ENCODE results near the gene CAMK2D.

Gene CAMK2D

DNA sequence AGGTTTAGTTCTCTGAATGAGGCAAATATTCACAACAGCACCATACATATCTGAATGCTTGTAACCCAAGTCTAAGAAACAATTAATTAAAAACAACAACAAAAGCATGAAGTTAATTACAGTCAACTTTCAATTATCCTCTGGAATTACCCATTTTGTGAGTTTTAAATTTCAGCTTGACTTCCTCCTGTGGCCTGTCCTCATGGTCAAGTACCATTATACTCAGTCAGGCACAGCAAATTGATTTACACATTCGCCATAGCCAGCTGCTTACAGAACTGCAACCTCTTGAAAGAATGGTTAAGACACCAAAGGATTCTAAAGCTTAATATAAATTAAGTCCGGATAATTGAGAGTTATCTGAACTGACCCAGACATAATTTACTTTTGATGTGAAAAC is 306.5 kb downstream of the CAMK2D start:
- Histone ChIP-seq H3K9me3 (ENCODE audit: control insufficient read depth, insufficient read depth, low read length) (no peaks in the 10 kb centered on the region), H3K36me3 (ENCODE audit: insufficient read depth, low read length) (0 out of 2 replicates have a peak, but pooled peaks cover 4% of the 10 kb centered on the region), H3K9ac (ENCODE audit: low read depth, low read length) (no peak overlapping the region), H3K4me1 (ENCODE audit: insufficient read depth, low read length) (peaks cover 43% of the 10 kb centered on the region)

DNA sequence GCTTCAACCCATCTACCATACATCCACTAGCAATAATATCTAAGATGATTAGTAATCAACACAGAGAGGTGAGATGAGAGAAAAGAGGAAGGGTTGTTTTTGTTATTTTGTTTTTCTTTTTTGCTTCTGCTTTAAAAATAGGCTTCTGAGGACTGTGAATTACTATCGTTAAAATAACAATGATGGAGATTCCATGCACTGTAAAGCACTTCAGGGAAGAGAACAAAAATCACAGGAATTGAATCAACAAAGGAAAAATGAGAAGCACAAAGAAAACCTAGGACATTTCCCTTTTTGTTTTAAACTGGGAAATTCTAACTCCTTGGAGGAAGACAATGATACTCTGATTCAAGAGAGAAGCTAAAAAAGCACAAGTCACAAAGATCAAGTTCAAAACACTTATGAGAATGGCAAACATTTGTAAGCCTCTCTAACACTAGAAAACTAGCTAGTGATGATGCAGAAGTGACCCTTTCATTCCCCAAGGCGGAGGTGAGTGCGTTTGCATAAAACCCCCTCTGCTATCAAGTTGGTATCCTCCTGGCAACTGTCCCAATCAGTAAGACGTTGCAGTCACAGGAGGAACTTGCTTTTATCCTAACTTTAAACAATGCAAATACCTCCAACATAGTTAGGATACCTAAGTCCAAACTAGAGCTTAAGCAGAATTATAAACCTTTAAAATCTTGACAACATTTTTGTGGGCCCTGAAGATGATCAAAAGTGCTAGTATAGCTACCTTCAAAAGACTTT is 308.5 kb downstream of the CAMK2D start:
- Histone ChIP-seq H3K9me3 (ENCODE audit: control insufficient read depth, insufficient read depth, low read length) (no peaks in the 10 kb centered on the region), H3K4me1 (ENCODE audit: insufficient read depth, low read length) (peaks cover 43% of the 10 kb centered on the region), H3K36me3 (ENCODE audit: insufficient read depth, low read length) (0 out of 2 replicates have a peak, but pooled peaks cover 4% of the 10 kb centered on the region), H3K9ac (ENCODE audit: low read depth, low read length) (peak overlapping the region; percentile 19; the same call in 1 of the 2 replicates)

DNA sequence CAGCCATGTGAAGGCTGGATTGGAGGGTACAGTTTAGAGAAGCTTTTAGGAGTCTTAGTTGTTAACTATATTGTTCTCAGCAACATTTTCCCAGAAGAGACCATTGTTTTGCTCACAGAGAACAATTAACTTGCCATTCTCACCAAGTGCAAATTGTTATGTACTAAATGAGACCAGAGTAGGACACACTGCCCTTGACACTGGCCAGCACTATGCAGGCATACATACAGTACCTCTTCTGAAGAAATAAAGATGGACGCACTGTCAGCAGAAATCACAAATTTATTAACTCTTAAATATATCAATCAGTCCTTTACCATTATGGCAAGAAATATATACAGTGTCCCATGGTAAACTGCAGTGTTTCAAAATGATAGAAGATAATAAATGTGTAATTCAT is 309.4 kb downstream of the CAMK2D start:
- H3K9ac ChIP-seq (ENCODE audit: low read depth, low read length) = no peak overlapping the region
- H3K4me1 ChIP-seq (ENCODE audit: insufficient read depth, low read length) = peaks cover 43% of the 10 kb centered on the region
- H3K9me3 ChIP-seq (ENCODE audit: control insufficient read depth, insufficient read depth, low read length) = no peaks in the 10 kb centered on the region
- H3K36me3 ChIP-seq (ENCODE audit: insufficient read depth, low read length) = 0 out of 2 replicates have a peak, but pooled peaks cover 3% of the 10 kb centered on the region

GRCh38 chr4:113450295-113451080 is 311.1 kb downstream of the CAMK2D start:
- peaks cover 40% of the 10 kb centered on the region for H3K4me1 ChIP-seq (ENCODE audit: insufficient read depth, low read length)
- H3K9me3 ChIP-seq (ENCODE audit: control insufficient read depth, insufficient read depth, low read length) = no peaks in the 10 kb centered on the region
- H3K9ac ChIP-seq (ENCODE audit: low read depth, low read length) = no peak overlapping the region
- no peaks in the 10 kb centered on the region for H3K36me3 ChIP-seq (ENCODE audit: insufficient read depth, low read length)

DNA sequence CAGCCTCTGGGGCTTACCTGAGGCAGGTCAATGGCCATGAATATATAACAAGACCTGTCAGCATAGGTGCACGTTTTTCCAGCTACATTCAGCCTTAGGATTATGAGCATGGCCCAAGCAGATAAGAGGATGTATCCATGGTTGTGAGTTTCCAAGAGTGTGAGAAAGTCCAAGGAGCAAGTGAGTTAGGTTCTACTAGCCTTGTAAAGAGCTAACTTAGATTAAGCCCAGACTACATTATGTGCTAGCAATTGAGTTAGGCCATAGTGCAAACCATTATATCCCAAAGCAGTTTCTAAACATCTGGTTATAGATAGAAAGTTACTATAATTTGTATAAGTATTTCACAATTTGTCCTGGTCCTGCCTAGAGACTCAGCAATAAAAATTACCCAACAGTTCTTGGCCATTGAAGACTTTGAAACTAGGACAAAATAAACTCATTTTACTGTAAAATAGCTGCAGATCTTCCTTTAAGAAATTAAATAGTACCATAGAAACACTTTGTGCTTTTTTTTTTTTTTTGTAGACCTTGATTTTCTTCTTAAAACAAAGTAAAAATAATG is 312.0 kb downstream of the CAMK2D start:
- H3K9me3 ChIP-seq (ENCODE audit: control insufficient read depth, insufficient read depth, low read length) = no peaks in the 10 kb centered on the region
- H3K9ac ChIP-seq (ENCODE audit: low read depth, low read length) = no peak overlapping the region
- H3K36me3 ChIP-seq (ENCODE audit: insufficient read depth, low read length) = no peaks in the 10 kb centered on the region; the same call in 1 of the 2 replicates
- peaks cover 30% of the 10 kb centered on the region for H3K4me1 ChIP-seq (ENCODE audit: insufficient read depth, low read length)

- Histone ChIP-seq H3K9me3 (ENCODE audit: control insufficient read depth, insufficient read depth, low read length) (no peaks in the 10 kb centered on the region), H3K9ac (ENCODE audit: low read depth, low read length) (no peak overlapping the region), H3K4me1 (ENCODE audit: insufficient read depth, low read length) (peaks cover 26% of the 10 kb centered on the region), H3K36me3 (ENCODE audit: insufficient read depth, low read length) (no peaks in the 10 kb centered on the region; the same call in 1 of the 2 replicates)
Observed at GRCh38 chr4:113447769-113448168, 313.8 kb downstream of the CAMK2D start.

DNA sequence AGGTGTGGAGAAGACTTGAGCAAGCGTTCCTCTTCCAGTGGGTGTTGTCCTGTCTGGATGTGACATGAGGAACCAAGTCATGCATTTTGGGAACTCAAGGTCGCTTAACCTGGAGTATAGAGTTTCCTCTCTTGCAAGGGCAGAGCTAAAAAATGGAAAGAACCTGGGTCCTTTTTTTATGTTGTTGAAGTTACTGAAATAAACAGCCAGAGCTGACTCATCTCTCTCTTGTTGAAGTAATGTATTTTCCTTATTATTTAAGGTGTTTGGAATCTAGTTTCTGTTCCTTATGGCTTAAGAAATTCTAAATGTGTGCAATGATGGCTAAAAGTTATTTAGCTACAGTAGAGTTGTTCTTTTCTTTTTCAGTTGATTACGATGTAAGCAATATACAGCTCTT is 314.5 kb downstream of the CAMK2D start:
- no peaks in the 10 kb centered on the region for H3K9me3 ChIP-seq (ENCODE audit: control insufficient read depth, insufficient read depth, low read length)
- H3K36me3 ChIP-seq (ENCODE audit: insufficient read depth, low read length) = no peaks in the 10 kb centered on the region; the same call in 1 of the 2 replicates
- no peak overlapping the region for H3K9ac ChIP-seq (ENCODE audit: low read depth, low read length)
- peaks cover 22% of the 10 kb centered on the region for H3K4me1 ChIP-seq (ENCODE audit: insufficient read depth, low read length)

- no peak overlapping the region for H3K9ac ChIP-seq (ENCODE audit: low read depth, low read length)
Observed at GRCh38 chr4:113446019-113446418, 315.5 kb downstream of the CAMK2D start.

GRCh38 chr4:113445286-113445685 is 316.3 kb downstream of the CAMK2D start:
- Histone ChIP-seq H3K4me1 (ENCODE audit: insufficient read depth, low read length) (peaks cover 9% of the 10 kb centered on the region; the same call in 1 of the 2 replicates), H3K9ac (ENCODE audit: low read depth, low read length) (no peak overlapping the region), H3K9me3 (ENCODE audit: control insufficient read depth, insufficient read depth, low read length) (no peaks in the 10 kb centered on the region)

More at GRCh38 chr4:113446019-113446418, 315.5 kb downstream of the CAMK2D start:
- Histone ChIP-seq H3K4me1 (ENCODE audit: insufficient read depth, low read length) (peaks cover 15% of the 10 kb centered on the region), H3K36me3 (ENCODE audit: insufficient read depth, low read length) (no peaks in the 10 kb centered on the region; the same call in 1 of the 2 replicates), H3K9me3 (ENCODE audit: control insufficient read depth, insufficient read depth, low read length) (no peaks in the 10 kb centered on the region)

DNA sequence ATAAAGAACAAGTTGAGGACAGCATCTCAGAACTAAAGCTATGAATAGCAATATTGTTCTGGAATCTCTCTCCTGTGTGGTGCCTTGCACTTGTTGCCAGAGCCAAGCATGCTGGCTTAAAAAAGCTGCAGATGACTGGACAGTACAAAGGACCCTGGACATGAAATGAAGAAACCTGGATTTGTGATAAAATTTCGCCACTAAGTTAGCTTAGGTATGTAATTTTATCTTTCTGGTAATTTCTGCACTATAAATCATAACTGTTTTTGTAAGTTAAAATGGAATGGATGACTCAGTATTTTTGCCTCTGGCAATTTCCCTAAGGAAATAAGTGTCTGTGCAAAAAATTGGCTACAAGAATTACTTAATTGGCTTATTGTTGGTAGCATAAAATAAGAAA is 317.2 kb downstream of the CAMK2D start:
- no peaks in the 10 kb centered on the region; the same call in 1 of the 2 replicates for H3K36me3 ChIP-seq (ENCODE audit: insufficient read depth, low read length)
- no peak overlapping the region for H3K9ac ChIP-seq (ENCODE audit: low read depth, low read length)
- H3K4me1 ChIP-seq (ENCODE audit: insufficient read depth, low read length) = peaks cover 9% of the 10 kb centered on the region; the same call in 1 of the 2 replicates
- H3K9me3 ChIP-seq (ENCODE audit: control insufficient read depth, insufficient read depth, low read length) = no peaks in the 10 kb centered on the region

More at GRCh38 chr4:113445286-113445685, 316.3 kb downstream of the CAMK2D start:
- H3K36me3 ChIP-seq (ENCODE audit: insufficient read depth, low read length) = no peaks in the 10 kb centered on the region; the same call in 1 of the 2 replicates

GRCh38 chr4:113442826-113443225 is 318.7 kb downstream of the CAMK2D start:
- no peaks in the 10 kb centered on the region for H3K9me3 ChIP-seq (ENCODE audit: control insufficient read depth, insufficient read depth, low read length)
- H3K36me3 ChIP-seq (ENCODE audit: insufficient read depth, low read length) = no peaks in the 10 kb centered on the region; the same call in 1 of the 2 replicates
- peaks cover 9% of the 10 kb centered on the region; the same call in 1 of the 2 replicates for H3K4me1 ChIP-seq (ENCODE audit: insufficient read depth, low read length)
- no peak overlapping the region for H3K9ac ChIP-seq (ENCODE audit: low read depth, low read length)

DNA sequence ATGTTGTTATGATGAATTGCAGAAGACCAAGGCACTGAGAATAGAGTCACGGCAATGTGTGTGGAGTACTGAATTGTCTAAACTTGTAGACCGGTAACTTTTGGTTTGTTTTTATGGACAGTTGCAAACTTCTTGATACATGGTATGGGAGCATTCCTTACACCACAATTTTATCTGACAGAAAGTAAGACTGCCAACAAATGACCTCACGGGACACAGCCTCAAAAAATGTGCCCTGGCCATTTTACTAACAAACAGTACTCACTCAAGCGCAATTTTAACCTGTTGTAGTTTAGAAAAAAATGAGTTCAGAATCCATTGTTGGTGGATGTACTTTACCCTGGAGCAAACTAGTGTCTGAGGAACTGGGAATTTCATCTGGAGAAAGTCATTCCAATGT is 321.2 kb downstream of the CAMK2D start:
- Histone ChIP-seq H3K36me3 (ENCODE audit: insufficient read depth, low read length) (no peaks in the 10 kb centered on the region; the same call in 1 of the 2 replicates), H3K4me1 (ENCODE audit: insufficient read depth, low read length) (peaks cover 15% of the 10 kb centered on the region)

GRCh38 chr4:113438596-113438995 is 322.9 kb downstream of the CAMK2D start:
- no peaks in the 10 kb centered on the region for H3K9me3 ChIP-seq (ENCODE audit: control insufficient read depth, insufficient read depth, low read length)
- H3K9ac ChIP-seq (ENCODE audit: low read depth, low read length) = no peak overlapping the region
- H3K36me3 ChIP-seq (ENCODE audit: insufficient read depth, low read length) = no peaks in the 10 kb centered on the region
- H3K4me1 ChIP-seq (ENCODE audit: insufficient read depth, low read length) = peaks cover 15% of the 10 kb centered on the region

More for the DNA sequence above, 321.2 kb downstream of the CAMK2D start:
- Histone ChIP-seq H3K9ac (ENCODE audit: low read depth, low read length) (no peak overlapping the region), H3K9me3 (ENCODE audit: control insufficient read depth, insufficient read depth, low read length) (no peaks in the 10 kb centered on the region)

DNA sequence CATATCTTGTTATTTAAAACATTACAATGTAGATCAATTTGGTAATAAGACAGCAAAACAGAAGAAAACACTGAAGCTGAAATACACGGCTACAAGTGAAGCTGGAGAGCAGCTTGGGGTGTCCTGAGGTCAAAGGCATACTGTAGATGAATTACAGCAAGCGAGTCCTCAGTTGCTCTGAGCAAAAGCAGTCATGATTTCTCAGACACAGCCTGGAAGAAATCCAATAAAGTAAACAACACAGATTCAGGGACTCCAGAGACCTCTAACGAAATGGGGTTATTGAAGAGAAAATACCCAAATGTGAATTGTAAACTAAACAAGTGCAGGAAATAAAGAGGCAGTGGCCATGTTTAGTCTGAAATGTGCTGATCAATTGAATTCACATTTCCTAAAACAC is 324.4 kb downstream of the CAMK2D start:
- H3K4me1 ChIP-seq (ENCODE audit: insufficient read depth, low read length) = peaks cover 14% of the 10 kb centered on the region
- no peak overlapping the region for H3K9ac ChIP-seq (ENCODE audit: low read depth, low read length)
- peaks cover 5% of the 10 kb centered on the region for H3K9me3 ChIP-seq (ENCODE audit: control insufficient read depth, insufficient read depth, low read length)
- no peaks in the 10 kb centered on the region for H3K36me3 ChIP-seq (ENCODE audit: insufficient read depth, low read length)
